Measurements from ENCODE around the gene UBE3B.
A peak's percentile ranks its signal among the peaks of the same experiment; 100 is the strongest.

UBE3B gene

GRCh38 chr12:109475993-109476806 lies 1.2 kb upstream of the UBE3B start:
- Histone ChIP-seq H3K23ac (ENCODE audit: low read length in 2 of 2) (peak overlapping the region in 1 of 2 experiments; percentile 94), H3K9ac (ENCODE audit: low read length) (peak overlapping the region; percentile 99), H3K27ac (ENCODE audit: low read length, poor library complexity, severe bottlenecking) (peak overlapping the region; percentile 17), H4K91ac (ENCODE audit: low read length) (peak overlapping the region; percentile 23), H2AFZ (ENCODE audit: low read depth, low read length) (no peak overlapping the region), H3K14ac (ENCODE audit: low read length in 2 of 2) (peak overlapping the region in 1 of 2 experiments; percentile 95), H3K18ac (ENCODE audit: low read depth in 1 of 2, low read length in 2 of 2) (peak overlapping the region in 1 of 2 experiments; percentile 77), H2AK5ac (ENCODE audit: low read length, severe bottlenecking) (peak overlapping the region; percentile 74), H3K9me3 (ENCODE audit: control insufficient read depth, low read length) (no peaks in the 10 kb centered on the region), H2BK12ac (ENCODE audit: low read length in 2 of 2) (peak overlapping the region in 1 of 2 experiments; percentile 39), H2BK15ac (ENCODE audit: low read depth, poor library complexity, severe bottlenecking) (no peak overlapping the region), H3K79me1 (replicated peaks; ENCODE audit: low read length, poor library complexity, severe bottlenecking) (peaks cover 10% of the 10 kb centered on the region), H3K4ac (ENCODE audit: low read depth in 1 of 2, low read length in 2 of 2) (peak overlapping the region in 1 of 2 experiments; percentile 69), H2BK120ac (ENCODE audit: low read depth, low read length) (no peak overlapping the region), H2BK5ac (ENCODE audit: low read depth, low read length, poor library complexity, severe bottlenecking) (no peak overlapping the region), H3K36me3 (ENCODE audit: control insufficient read depth in 1 of 2, insufficient read depth in 2 of 2, low read depth in 1 of 2, low read length in 2 of 2) (peaks cover 12 to 27% of the 10 kb centered on the region in 2 experiments), H4K8ac (ENCODE audit: low read length) (no peak overlapping the region), H3K27me3 (ENCODE audit: control insufficient read depth in 1 of 2, insufficient read depth in 1 of 2, low read length in 2 of 2) (no peaks in the 10 kb centered on the region), H3K4me1 (ENCODE audit: control insufficient read depth, insufficient read depth, low read depth, low read length) (peaks cover 9% of the 10 kb centered on the region), H3K4me3 (ENCODE audit: insufficient read depth in 1 of 2, low read depth in 1 of 2, low read length in 2 of 2) (peak overlapping the region; percentile 84 to 97), H3K4me2 (ENCODE audit: low read length, poor library complexity, severe bottlenecking) (peak overlapping the region; percentile 79)
- no peak for DNase-seq
- 21% methylated on average over 19 of the region's 19 CpGs for WGBS

GRCh38 chr12:109476807-109477184 lies 638 bp upstream of the UBE3B start:
- peaks cover 14% of the 10 kb centered on the region for H3K79me1 ChIP-seq (replicated peaks; ENCODE audit: low read length, poor library complexity, severe bottlenecking)
- H4K8ac ChIP-seq (ENCODE audit: low read length) = peak overlapping the region; percentile 93
- DNase-seq = peak; percentile 19
- H3K18ac ChIP-seq (ENCODE audit: low read depth in 1 of 2, low read length in 2 of 2) = peak overlapping the region in 1 of 2 experiments; percentile 73
- no peaks in the 10 kb centered on the region for H3K9me3 ChIP-seq (ENCODE audit: control insufficient read depth, low read length)
- peak overlapping the region; percentile 79 for H3K4me2 ChIP-seq (ENCODE audit: low read length, poor library complexity, severe bottlenecking)
- H2AFZ ChIP-seq (ENCODE audit: low read depth, low read length) = no peak overlapping the region
- H3K9ac ChIP-seq (ENCODE audit: low read length) = peak overlapping the region; percentile 99
- peak overlapping the region; percentile 93 for H2BK120ac ChIP-seq (ENCODE audit: low read depth, low read length)
- H3K4me1 ChIP-seq (ENCODE audit: control insufficient read depth, insufficient read depth, low read depth, low read length) = peaks cover 9% of the 10 kb centered on the region
- peak overlapping the region; percentile 21 for H3K27ac ChIP-seq (ENCODE audit: low read length, poor library complexity, severe bottlenecking)
- H3K27me3 ChIP-seq (ENCODE audit: control insufficient read depth in 1 of 2, insufficient read depth in 1 of 2, low read length in 2 of 2) = no peaks in the 10 kb centered on the region
- H2BK5ac ChIP-seq (ENCODE audit: low read depth, low read length, poor library complexity, severe bottlenecking) = no peak overlapping the region
- peak overlapping the region in 1 of 2 experiments; percentile 95 for H3K14ac ChIP-seq (ENCODE audit: low read length in 2 of 2)
- peak overlapping the region; percentile 39 for H2BK15ac ChIP-seq (ENCODE audit: low read depth, poor library complexity, severe bottlenecking)
- peak overlapping the region; percentile 63 for H2AK5ac ChIP-seq (ENCODE audit: low read length, severe bottlenecking)
- peak overlapping the region in 1 of 2 experiments; percentile 69 for H3K4ac ChIP-seq (ENCODE audit: low read depth in 1 of 2, low read length in 2 of 2)
- WGBS = under 1% methylated on average over 11 of the region's 11 CpGs
- peak overlapping the region; percentile 84 to 97 for H3K4me3 ChIP-seq (ENCODE audit: insufficient read depth in 1 of 2, low read depth in 1 of 2, low read length in 2 of 2)
- no peak overlapping the region for H3K23ac ChIP-seq (ENCODE audit: low read length in 2 of 2)
- peaks cover 12 to 21% of the 10 kb centered on the region in 2 experiments for H3K36me3 ChIP-seq (ENCODE audit: control insufficient read depth in 1 of 2, insufficient read depth in 2 of 2, low read depth in 1 of 2, low read length in 2 of 2)
- peak overlapping the region; percentile 85 for H4K91ac ChIP-seq (ENCODE audit: low read length)
- H2BK12ac ChIP-seq (ENCODE audit: low read length in 2 of 2) = no peak overlapping the region

GRCh38 chr12:109477963-109478315 lies 505 bp downstream of the UBE3B start:
- no peak overlapping the region for H2BK12ac ChIP-seq (ENCODE audit: low read length in 2 of 2)
- no peak overlapping the region for H3K18ac ChIP-seq (ENCODE audit: low read depth in 1 of 2, low read length in 2 of 2)
- H2BK5ac ChIP-seq (ENCODE audit: low read depth, low read length, poor library complexity, severe bottlenecking) = no peak overlapping the region
- H3K79me1 ChIP-seq (replicated peaks; ENCODE audit: low read length, poor library complexity, severe bottlenecking) = peaks cover 21% of the 10 kb centered on the region
- WGBS = 6% methylated on average over 6 of the region's 9 CpGs
- H3K4ac ChIP-seq (ENCODE audit: low read depth in 1 of 2, low read length in 2 of 2) = peak overlapping the region; percentile 32 to 83
- peak overlapping the region; percentile 100 for H4K8ac ChIP-seq (ENCODE audit: low read length)
- no peaks in the 10 kb centered on the region for H3K9me3 ChIP-seq (ENCODE audit: control insufficient read depth, low read length)
- no peak overlapping the region for H4K91ac ChIP-seq (ENCODE audit: low read length)
- peak overlapping the region; percentile 92 for H3K4me2 ChIP-seq (ENCODE audit: low read length, poor library complexity, severe bottlenecking)
- H3K4me1 ChIP-seq (ENCODE audit: control insufficient read depth, insufficient read depth, low read depth, low read length) = peaks cover 9% of the 10 kb centered on the region
- peaks cover 10 to 20% of the 10 kb centered on the region in 2 experiments for H3K36me3 ChIP-seq (ENCODE audit: control insufficient read depth in 1 of 2, insufficient read depth in 2 of 2, low read depth in 1 of 2, low read length in 2 of 2)
- no peaks in the 10 kb centered on the region for H3K27me3 ChIP-seq (ENCODE audit: control insufficient read depth in 1 of 2, insufficient read depth in 1 of 2, low read length in 2 of 2)
- peak overlapping the region; percentile 100 for H2BK120ac ChIP-seq (ENCODE audit: low read depth, low read length)
- H3K4me3 ChIP-seq (ENCODE audit: insufficient read depth in 1 of 2, low read depth in 1 of 2, low read length in 2 of 2) = peak overlapping the region; percentile 84 to 97
- H2BK15ac ChIP-seq (ENCODE audit: low read depth, poor library complexity, severe bottlenecking) = peak overlapping the region; percentile 66
- H3K23ac ChIP-seq (ENCODE audit: low read length in 2 of 2) = no peak overlapping the region
- no peak overlapping the region for H3K27ac ChIP-seq (ENCODE audit: low read length, poor library complexity, severe bottlenecking)
- peak overlapping the region; percentile 16 for H2AFZ ChIP-seq (ENCODE audit: low read depth, low read length)
- DNase-seq = no peak
- peak overlapping the region; percentile 2 for H2AK5ac ChIP-seq (ENCODE audit: low read length, severe bottlenecking)
- H3K14ac ChIP-seq (ENCODE audit: low read length in 2 of 2) = no peak overlapping the region
- H3K9ac ChIP-seq (ENCODE audit: low read length) = peak overlapping the region; percentile 99

- Histone ChIP-seq H2AFZ (ENCODE audit: low read depth, low read length) (no peak overlapping the region), H3K4me1 (ENCODE audit: control insufficient read depth, insufficient read depth, low read depth, low read length) (peaks cover 9% of the 10 kb centered on the region), H3K27me3 (ENCODE audit: control insufficient read depth in 1 of 2, insufficient read depth in 1 of 2, low read length in 2 of 2) (no peaks in the 10 kb centered on the region), H3K9ac (ENCODE audit: low read length) (no peak overlapping the region), H2BK5ac (ENCODE audit: low read depth, low read length, poor library complexity, severe bottlenecking) (no peak overlapping the region), H3K79me1 (replicated peaks; ENCODE audit: low read length, poor library complexity, severe bottlenecking) (peaks cover 29% of the 10 kb centered on the region), H3K23ac (ENCODE audit: low read length in 2 of 2) (no peak overlapping the region), H3K4me3 (ENCODE audit: insufficient read depth in 1 of 2, low read depth in 1 of 2, low read length in 2 of 2) (no peak overlapping the region), H3K4ac (ENCODE audit: low read depth in 1 of 2, low read length in 2 of 2) (no peak overlapping the region), H3K36me3 (ENCODE audit: control insufficient read depth in 1 of 2, insufficient read depth in 2 of 2, low read depth in 1 of 2, low read length in 2 of 2) (peaks cover 12 to 26% of the 10 kb centered on the region in 2 experiments), H4K91ac (ENCODE audit: low read length) (no peak overlapping the region), H2BK120ac (ENCODE audit: low read depth, low read length) (no peak overlapping the region), H3K27ac (ENCODE audit: low read length, poor library complexity, severe bottlenecking) (no peak overlapping the region), H3K14ac (ENCODE audit: low read length in 2 of 2) (no peak overlapping the region), H4K8ac (ENCODE audit: low read length) (no peak overlapping the region), H3K4me2 (ENCODE audit: low read length, poor library complexity, severe bottlenecking) (no peak overlapping the region), H3K18ac (ENCODE audit: low read depth in 1 of 2, low read length in 2 of 2) (no peak overlapping the region), H2BK12ac (ENCODE audit: low read length in 2 of 2) (no peak overlapping the region), H2BK15ac (ENCODE audit: low read depth, poor library complexity, severe bottlenecking) (no peak overlapping the region), H3K9me3 (ENCODE audit: control insufficient read depth, low read length) (no peaks in the 10 kb centered on the region), H2AK5ac (ENCODE audit: low read length, severe bottlenecking) (no peak overlapping the region)
- DNase-seq = no peak
- WGBS = 92% methylated on average over 1 of the region's 1 CpG
Observed at GRCh38 chr12:109479761-109480160, 2.3 kb downstream of the UBE3B start.

All from mesenchymal stem cell (in vitro differentiated cells and primary cell).